Endometrial microvascular endothelial cells (primary cell): ENCODE results near the gene SENP7. TPM values are rescaled to one million over a fixed set of nuclear protein-coding genes. Genes with fewer than 3 reads are reported as not detected.
"Not testable (repeated sequence)": the region's sequence is repeated elsewhere in the genome, so short reads cannot be mapped to it uniquely, and the experiment has no call there.

ENCODE experiments used
- in situ Hi-C: cut with HindIII; loops from 2 replicates; pipeline ENCODE4 v1.10.0; 2017; ENCODE audit warnings: low sequenced_read_pairs, low pct_unique_long_range_greater_than_20kb; ENCODE audit errors: inconsistent ontology term
- total RNA-seq: library from RNA; depleted of rRNA; stranded (reverse); fragments of >200 nt; gene quantifications from one replicate; pipeline ENCODE4 v1.2.3, GENCODE V29; 2015; ENCODE audit errors: inconsistent ontology term

Gene SENP7, protein sequence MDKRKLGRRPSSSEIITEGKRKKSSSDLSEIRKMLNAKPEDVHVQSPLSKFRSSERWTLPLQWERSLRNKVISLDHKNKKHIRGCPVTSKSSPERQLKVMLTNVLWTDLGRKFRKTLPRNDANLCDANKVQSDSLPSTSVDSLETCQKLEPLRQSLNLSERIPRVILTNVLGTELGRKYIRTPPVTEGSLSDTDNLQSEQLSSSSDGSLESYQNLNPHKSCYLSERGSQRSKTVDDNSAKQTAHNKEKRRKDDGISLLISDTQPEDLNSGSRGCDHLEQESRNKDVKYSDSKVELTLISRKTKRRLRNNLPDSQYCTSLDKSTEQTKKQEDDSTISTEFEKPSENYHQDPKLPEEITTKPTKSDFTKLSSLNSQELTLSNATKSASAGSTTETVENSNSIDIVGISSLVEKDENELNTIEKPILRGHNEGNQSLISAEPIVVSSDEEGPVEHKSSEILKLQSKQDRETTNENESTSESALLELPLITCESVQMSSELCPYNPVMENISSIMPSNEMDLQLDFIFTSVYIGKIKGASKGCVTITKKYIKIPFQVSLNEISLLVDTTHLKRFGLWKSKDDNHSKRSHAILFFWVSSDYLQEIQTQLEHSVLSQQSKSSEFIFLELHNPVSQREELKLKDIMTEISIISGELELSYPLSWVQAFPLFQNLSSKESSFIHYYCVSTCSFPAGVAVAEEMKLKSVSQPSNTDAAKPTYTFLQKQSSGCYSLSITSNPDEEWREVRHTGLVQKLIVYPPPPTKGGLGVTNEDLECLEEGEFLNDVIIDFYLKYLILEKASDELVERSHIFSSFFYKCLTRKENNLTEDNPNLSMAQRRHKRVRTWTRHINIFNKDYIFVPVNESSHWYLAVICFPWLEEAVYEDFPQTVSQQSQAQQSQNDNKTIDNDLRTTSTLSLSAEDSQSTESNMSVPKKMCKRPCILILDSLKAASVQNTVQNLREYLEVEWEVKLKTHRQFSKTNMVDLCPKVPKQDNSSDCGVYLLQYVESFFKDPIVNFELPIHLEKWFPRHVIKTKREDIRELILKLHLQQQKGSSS
- total RNA-seq, result 12.2 TPM

DNA sequence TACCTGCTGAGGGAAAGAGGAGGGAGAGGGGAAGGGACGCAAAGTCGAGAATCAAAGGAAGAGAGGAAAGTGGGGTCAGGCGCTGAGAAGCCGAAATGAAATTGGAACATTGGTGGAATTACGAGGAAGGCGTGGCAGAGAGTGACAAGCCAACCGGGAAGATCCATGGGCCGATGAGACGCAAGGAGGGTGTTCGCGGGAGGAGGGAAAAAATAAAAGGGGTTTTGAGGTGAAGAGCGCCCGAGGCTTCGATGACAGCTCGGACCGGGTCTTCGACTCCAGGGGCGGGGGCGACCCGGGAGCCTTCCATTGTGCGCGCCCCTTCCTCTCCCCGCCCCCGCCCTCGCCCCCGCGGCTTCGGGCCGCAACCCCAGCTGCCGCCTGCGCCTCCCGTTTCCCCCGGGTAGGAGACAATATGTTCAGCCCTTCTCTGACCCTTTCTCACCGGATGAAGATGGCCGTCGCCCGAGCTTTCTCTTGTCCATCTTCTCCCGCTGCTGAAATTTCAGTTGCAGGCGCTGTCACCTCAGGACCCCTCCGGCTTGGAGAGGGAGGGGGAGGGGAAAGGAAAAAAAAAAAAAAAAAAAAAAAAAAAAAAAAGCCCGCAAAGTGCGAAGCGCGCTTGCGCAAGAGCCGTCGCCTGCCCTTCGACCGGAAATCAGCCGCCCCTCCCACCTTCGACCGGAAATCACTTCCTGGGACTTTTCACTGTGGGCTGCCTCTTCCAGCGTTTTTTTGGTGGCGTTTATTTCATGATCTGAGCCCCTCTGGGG is at the start of gene SENP7:
Gene SENP7 (minus strand): TSS at position 567 of the 773 bp plus-strand sequence. CDS start 82 bp downstream, at position 485.
- in situ Hi-C loops, result no loop called here

DNA sequence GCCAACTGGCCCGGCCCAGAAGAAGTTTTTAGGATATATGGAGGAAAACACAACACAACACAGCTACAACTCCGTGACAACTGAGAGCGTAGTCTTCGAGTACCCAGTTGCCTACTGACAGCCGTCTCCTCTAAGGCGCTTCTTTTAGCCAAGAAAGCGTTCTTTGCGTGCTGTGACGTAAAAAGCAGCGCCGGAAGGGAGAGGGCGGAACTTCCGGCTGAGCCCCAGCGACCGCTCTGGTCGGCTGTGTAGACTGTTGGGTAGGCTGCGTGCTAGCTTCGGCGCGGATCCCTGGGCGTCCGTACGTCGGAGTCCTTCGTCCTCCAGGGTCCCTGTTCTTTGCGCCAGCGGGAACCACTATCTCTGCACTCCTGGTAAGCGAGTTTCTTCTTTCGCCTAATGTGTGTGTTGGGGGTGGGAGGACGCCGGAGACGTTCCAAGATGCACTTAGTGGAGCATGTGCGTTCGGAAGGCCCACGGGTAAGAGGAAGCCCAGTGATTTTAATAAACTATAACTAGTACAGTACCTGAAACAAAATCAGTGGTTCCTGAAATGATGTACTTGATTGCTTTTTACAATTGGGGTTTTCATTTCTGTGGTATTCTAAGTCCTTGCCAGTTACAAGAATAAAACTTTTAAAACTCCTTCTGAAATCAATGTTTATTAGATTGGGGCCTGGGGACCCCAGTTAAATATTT is 48.8 kb upstream of the SENP7 start, which contains the start of gene TRMT10C:
Gene TRMT10C (plus strand): TSS at position 239 of the 699 bp plus-strand sequence. CDS start 2,914 bp downstream, outside the sequence.
- in situ Hi-C loops, result no loop called here

DNA sequence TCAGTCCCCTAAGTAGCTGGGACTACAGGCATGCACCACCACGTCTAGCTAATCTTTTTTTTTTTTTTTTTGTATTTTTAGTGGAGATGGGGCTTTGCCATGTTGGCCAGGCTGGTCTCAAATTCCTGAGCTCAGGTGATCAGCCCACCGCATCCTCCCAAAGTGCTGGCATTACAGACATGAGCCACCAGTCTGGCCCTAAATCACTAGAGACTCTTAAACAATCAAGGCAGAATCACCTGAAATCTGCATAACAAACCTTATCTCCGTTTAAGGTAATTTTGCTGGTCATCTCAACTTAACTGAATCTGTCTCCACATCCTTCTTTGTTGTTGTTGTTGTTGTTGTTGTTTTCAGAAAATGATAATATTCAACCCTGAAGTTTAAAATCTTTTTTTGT is 43.1 kb upstream of the SENP7 start:
- in situ Hi-C loops, result no loop called here

DNA sequence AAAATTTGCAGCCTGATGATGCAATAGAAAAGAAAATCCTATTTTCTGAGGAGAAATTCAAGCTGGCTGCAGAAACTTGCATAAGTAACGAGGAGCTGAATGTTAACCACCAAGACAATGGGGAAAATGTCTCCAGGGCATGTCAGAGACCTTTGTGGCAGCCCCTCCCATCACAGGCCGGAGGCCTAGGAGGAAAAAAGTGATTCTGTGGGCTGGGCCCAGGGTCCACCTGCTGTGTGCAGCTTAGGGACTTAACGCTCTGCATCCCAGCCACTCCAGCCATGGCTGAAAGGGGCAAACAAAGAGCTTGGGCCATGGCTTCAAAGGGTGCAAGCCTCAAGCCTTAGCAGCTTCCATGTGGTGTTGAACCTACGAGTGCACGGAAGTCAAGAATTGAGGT is 40.4 kb upstream of the SENP7 start:
- in situ Hi-C loops, result not testable (repeated sequence)

DNA sequence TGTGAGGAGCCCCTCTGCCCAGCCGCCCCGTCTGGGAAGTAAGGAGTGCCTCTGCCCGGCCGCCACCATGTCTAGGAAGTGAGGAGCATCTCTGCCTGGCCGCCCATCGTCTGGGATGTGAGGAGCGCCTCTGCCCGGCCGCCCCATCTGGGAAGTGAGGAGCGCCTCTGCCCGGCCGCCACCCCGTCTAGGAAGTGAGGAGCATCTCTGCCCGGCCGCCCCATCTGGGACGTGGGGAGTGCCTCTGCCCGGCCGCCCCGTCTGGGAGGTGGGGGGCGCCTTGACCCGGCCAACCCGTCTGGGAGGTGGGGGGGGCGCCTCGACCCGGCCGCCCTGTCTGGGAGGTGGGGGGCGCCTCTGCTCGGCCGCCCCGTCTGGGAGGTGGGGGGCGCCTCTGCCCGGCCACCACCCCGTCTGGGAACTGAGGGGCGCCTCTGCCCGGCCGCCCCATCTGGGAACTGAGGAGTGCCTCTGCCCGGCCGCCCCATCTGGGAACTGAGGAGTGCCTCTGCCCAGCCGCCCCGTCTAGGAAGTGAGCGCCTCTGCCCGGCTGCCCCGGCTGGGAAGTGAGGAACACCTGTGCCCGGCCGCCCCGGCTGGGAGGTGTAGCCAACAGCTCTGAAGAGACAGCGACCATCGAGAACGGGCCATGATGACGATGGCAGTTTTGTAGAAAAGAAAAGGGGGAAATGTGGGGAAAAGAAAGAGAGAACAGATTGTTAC is 38.5 kb upstream of the SENP7 start:
- in situ Hi-C loops, result not testable (repeated sequence)

DNA sequence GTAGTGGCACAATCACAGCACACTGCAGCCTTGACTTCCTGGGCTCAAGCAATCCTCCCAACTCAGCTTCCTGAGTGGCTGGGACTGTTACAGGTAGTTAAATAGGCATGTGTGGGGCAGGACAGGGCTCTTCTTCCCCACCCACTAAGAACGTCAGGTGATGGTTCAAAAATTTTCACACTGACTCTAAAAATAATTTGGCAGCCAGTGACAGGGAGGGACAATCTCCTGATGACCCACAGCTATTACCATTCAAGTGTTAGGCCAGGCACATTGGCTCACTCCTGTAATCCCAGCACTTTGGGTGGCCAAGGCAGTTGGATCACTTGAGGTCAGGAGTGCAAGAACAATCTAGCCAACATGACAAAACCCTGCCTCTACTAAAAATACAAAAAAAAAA is 36.5 kb upstream of the SENP7 start:
- in situ Hi-C loops, result no loop called here

DNA sequence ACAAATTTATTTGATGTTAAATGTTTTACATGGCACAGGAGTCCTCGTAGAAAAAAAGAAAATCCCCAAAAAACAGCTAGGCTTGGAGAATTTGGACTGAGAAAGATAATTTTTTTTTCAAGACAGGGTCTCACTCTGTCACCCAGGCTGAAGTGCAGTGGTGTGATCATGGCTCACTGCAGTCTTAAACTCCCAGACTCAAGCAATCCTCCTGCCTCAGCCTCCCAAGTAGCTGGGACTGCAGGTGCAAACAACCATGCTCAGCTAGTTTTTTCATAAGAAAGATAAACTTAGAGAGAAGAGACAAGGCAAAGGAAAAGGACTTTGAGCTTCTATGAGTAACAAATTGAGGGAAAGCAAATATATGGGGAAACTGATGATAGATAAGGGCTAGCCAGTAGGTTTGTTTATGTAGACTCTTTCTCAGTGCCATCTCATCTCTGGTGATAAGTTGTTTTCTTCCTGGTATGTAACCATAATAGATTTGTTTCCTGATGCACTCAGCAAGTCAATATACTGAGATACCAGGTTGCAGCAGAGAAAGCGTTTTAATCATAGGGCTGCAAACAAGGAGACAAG is 35.6 kb upstream of the SENP7 start:
- in situ Hi-C loops, result no loop called here

DNA sequence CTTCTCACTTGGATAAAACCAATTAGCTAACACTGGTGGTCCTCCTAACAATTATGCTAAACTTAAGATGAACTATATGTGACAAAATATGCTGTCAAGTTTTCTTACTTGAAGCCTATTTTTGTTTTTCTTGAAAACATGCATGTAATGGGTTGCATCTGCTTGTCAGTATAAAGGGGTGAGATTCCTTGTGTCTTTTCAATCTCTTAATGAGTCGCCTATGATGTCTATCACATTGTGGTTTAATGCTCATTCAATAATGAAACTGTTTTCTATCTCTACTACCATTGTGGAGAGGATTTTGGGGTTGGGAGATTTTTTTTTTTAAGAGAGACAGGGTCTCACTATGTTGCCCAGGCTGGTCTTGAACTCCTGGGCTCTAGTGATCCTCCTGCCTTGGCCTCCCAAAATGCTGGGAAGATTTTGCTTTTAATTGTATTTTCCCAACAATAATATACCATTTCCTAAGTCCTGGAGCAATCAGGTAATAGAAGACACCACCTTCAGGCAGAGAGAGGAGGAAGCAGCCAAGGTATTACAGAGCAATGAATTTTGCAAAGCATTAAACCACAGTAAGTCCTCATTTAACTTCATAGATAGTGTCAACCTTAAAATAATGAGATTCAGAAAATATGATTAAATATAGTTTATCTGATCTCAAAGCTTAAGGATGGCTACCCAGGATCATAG is 31.3 kb upstream of the SENP7 start:
- in situ Hi-C loops, result no loop called here

DNA sequence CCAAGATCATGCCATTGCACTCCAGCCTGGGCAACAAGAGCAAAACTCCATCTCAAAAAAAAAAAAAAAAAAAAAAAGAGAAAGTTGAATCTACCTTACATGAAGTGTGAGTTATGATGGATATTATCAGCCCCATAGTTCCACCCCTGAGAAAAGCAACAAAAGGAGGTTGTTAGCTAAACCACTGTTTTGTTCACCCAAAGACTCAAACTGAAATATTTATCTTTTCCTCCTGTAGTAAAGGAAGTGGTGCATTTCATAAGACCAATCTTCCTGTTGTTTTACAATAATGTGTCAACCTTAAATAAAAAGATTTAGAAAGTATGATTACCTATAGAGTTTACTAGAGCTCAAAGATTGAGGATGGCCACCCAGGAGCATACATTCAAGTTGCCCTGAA is 29.9 kb upstream of the SENP7 start:
- in situ Hi-C loops, result no loop called here

DNA sequence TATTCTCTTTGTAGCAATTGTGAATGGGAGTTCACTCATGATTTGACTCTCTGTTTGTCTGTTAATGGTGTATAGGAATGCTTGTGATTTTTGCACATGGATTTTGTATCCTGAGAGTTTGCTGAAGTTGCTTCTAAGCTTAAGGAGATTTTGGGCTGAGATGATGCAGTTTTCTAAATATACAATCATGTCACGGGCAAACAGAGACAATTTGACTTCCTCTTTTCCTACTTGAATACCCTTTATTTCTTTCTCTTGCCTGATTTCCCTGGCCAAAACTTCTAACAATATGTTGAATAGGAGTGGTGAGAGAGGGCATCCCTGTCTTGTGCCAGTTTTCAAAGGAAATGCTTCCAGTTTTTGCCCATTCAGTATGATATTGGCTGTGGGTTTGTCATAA is 23.9 kb upstream of the SENP7 start:
- in situ Hi-C loops, result not testable (repeated sequence)

DNA sequence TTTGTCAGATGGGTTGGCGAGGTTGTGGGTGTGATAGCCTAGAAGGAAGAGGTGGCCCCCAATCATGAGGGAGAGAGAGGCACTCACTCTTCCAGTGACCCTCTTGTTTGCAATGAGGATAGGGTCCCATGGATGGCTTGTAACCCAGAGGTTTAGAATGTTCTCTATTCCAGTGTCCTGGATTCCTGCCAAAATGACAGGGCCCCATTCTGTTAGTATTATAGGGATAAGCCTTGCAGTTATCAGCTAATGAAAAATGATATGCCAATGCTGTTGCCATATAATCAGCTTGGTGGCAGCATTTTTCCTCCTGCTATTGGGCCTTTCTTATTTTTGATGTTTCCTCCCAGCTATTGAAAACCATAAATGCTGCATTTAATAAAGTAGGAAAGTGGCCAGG is 23.3 kb upstream of the SENP7 start:
- in situ Hi-C loops, result no loop called here

DNA sequence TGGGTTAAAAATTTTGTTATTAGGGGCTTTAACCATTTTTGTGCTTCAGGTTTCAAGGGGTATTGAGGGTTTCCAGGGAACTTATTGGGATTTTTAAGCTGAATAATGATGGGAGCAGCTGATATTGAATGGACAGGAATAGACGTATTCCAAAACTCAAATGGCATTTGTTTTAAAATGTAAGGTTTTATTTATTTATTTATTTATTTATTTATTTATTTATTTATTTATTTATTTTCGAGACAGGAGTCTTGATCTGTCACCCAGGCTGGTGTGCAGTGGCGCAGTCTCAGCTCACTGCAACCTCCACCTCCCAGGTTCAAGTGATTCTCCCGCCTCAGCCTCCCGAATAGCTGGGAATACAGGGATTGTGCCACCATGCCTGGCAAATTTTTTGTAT is 22.2 kb upstream of the SENP7 start:
- in situ Hi-C loops, result no loop called here

DNA sequence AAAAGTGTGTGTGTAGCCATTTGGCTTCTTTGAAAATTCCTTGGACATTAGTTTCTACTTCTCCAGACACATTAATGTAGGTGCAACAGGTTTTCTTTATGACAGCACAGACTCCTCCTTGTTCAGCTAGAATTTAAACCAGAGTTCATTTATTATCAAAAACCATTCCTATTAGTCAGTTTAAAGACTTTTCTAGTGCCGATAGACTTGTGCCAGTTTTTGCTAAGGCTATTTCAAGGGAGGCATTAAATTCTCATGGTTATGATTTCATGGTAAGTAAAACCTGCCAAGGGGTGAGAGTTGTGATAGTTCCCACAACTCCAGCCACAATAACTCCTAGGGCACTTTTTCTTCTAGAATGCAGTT is 20.6 kb upstream of the SENP7 start:
- in situ Hi-C loops, result no loop called here

DNA sequence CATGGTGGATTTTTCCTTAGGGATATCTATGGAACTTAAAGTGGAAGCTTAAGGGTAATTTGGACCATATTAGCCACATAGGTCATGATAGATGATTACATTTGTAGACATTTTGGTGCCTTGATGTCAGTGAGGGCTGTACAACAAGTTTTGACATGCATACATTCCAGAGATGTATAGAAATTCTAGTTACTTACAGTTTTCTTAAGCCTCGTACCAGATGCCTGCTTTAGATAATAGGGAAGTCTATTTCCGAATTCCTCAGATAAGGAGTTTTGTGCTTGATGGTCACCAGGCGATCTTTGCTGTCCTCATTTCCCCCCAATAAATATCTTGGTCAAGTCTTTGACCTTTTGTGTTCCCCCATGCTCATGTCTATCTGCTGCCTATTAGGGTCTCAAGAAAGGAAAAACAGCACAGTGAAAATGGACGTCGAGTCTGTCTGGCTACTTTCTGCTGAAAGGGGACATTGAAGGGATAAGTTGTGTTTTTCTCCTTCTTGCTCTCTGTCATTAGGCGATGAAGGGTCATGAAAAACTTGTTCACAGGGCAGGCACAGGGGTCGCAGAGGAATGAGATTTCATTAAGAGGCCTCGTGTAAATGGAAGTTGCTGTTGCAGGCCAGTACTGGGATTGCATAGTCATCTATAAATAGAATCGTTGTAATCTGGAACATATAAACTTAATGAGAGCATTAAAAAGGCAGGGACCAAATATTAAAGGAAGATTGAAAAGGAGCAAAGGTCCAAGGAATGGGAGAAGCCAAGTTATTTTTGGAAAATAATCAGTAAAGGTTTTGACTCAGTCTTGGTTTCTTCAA is 20.0 kb upstream of the SENP7 start:
- in situ Hi-C loops, result no loop called here

DNA sequence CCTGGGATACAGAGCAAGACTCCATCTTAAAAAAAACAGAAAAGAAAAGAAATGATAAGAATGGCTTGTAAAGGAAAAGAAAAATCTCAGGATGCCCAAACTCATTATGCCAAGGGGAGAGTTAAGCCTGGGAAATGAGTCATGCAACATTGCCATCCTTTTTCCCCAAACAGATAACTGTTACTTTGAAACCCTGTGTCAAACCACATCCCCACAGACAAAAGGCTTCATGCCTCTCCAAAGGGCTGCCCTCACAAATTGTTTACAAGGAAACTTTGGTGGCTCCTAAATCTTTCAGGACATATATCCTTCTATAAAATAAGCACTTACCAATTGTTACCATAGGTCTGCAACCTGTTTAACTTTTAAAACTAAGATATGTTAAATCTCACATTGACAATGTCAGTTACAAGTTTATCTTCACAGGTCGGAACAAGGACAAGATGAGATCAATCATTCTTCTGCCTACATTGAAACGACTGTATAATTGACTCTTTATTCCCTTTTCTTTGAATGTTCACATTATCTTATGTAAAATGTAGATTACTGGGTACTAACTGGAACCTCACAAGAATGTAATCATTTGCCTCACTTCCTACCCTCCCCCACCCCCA is 18.6 kb upstream of the SENP7 start:
- in situ Hi-C loops, result no loop called here

DNA sequence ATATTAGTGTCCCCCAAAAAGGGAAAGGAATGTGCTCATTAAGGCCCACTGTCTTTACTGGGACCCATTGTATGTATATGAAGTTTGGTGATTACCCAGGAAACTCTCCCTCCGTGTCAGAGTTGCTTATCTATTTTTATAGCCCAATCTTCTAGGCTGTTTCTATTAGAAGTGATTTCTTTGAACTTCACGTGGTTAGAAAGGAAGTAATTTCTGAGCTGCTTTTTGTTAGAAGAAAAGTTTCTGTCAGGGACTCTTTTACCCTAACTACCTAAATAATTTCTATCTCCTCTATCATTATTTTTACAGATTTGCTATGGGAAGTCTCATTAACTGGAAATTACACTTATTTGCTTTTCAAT is 17.7 kb upstream of the SENP7 start:
- in situ Hi-C loops, result no loop called here
